WTC11 (cell line): Measurements from ENCODE around the gene MAP4K4. TPM values are rescaled to one million over a fixed set of nuclear protein-coding genes. Genes with fewer than 3 reads are reported as not detected.

Source experiments
- ATAC-seq: fragments of 200-7000 bp; cut with Tn5 transposase; 2 replicates; pipeline ENCODE4 v1.10.0; 2021; ENCODE audit warnings: mild to moderate bottlenecking, moderate library complexity
- CTCF ChIA-PET: fragments of 300-600 bp; sonication (Branson Sonifier 250); formaldehyde crosslinking; loops from one replicate; lab custom pipeline; 2021; ENCODE audit warnings: antibody characterized with exemption; lab: Charles Lee
- POLR2A ChIA-PET: fragments of 350-600 bp; sonication (Branson Sonifier 250); formaldehyde crosslinking; loops from one replicate; lab custom pipeline; 2021; ENCODE audit warnings: antibody characterized with exemption; lab: Charles Lee
- DNase-seq: peaks from one replicate; pipeline ENCODE4 v3.0.0; 2021; ENCODE audit warnings: low spot score
- H3K27ac Mint-ChIP-seq: 2 replicates; pipeline ENCODE4 v1.8.0; 2021; ENCODE audit warnings: mixed read lengths
- H3K27me3 Mint-ChIP-seq: 2 replicates; pipeline ENCODE4 v1.8.0; 2021; ENCODE audit warnings: low read depth, mild to moderate bottlenecking, moderate library complexity, mixed read lengths
- H3K36me3 Mint-ChIP-seq: 2 replicates; pipeline ENCODE4 v1.8.0; 2021; ENCODE audit warnings: mixed read lengths
- H3K4me1 Mint-ChIP-seq: 2 replicates; pipeline ENCODE4 v1.8.0; 2022; ENCODE audit warnings: mixed read lengths
- H3K4me3 Mint-ChIP-seq: 2 replicates; pipeline ENCODE4 v1.8.0; 2021; ENCODE audit warnings: mild to moderate bottlenecking, moderate library complexity, mixed read lengths
- H3K9me3 Mint-ChIP-seq: 2 replicates; pipeline ENCODE4 v1.8.0; 2021; ENCODE audit warnings: mixed read lengths
- MYBL2 ChIP-seq: sonication (generic); formaldehyde crosslinking; IDR thresholded peaks from 2 replicates; pipeline ENCODE4 v1.8.1; 2023; ENCODE audit warnings: mild to moderate bottlenecking, moderate library complexity, missing genetic modification reagents
- OVOL2 ChIP-seq: fragments of 250-450 bp; sonication (Bioruptor Pico); IDR thresholded peaks from 2 replicates; pipeline ENCODE4 v1.9.0; 2021; ENCODE audit warnings: mild to moderate bottlenecking, borderline replicate concordance
- PRRX2 ChIP-seq: fragments of 250-450 bp; sonication (Bioruptor Pico); IDR thresholded peaks from 2 replicates; pipeline ENCODE4 v1.8.0; 2021; ENCODE audit warnings: mild to moderate bottlenecking
- ZNF396 ChIP-seq: fragments of 250-450 bp; sonication (Bioruptor Pico); IDR thresholded peaks from 2 replicates; pipeline ENCODE4 v1.8.0; 2021; ENCODE audit warnings: mild to moderate bottlenecking, moderate library complexity, borderline replicate concordance
- ZNF671 ChIP-seq: fragments of 250-450 bp; sonication (Bioruptor Pico); IDR thresholded peaks from 2 replicates; pipeline ENCODE4 v1.8.0; 2021; ENCODE audit warnings: mild to moderate bottlenecking
- total RNA-seq: library from RNA; stranded (reverse); gene quantifications from 3 replicates; pipeline ENCODE4 v1.2.3, GENCODE V29; 2021
- TF ChIP-seq, protein P1 (sequence below): sonication (generic); formaldehyde crosslinking; IDR thresholded peaks from 2 replicates; pipeline ENCODE4 v1.8.0; 2022; ENCODE audit warnings: mild to moderate bottlenecking, missing genetic modification reagents
- TF ChIP-seq, protein P2 (sequence below): fragments of 250-450 bp; sonication (Bioruptor Pico); IDR thresholded peaks from 2 replicates; pipeline ENCODE4 v1.9.0; 2021; ENCODE audit warnings: mild to moderate bottlenecking
- TF ChIP-seq, protein P3 (sequence below): sonication (generic); formaldehyde crosslinking; IDR thresholded peaks from 2 replicates; pipeline ENCODE4 v1.8.0; 2022; ENCODE audit warnings: missing genetic modification reagents
- TF ChIP-seq, protein P4 (sequence below): sonication (generic); formaldehyde crosslinking; conservative IDR thresholded peaks from 2 replicates; pipeline ENCODE4 v1.8.1; 2022; ENCODE audit warnings: mild to moderate bottlenecking, missing genetic modification reagents
- TF ChIP-seq, protein P5 (sequence below): fragments of 250-450 bp; sonication (Bioruptor Pico); IDR thresholded peaks from 2 replicates; pipeline ENCODE4 v2.1.2; 2022; ENCODE audit warnings: mild to moderate bottlenecking, moderate library complexity
- TF ChIP-seq, protein P6 (sequence below): sonication (generic); formaldehyde crosslinking; IDR thresholded peaks from 2 replicates; pipeline ENCODE4 v1.8.1; 2022; ENCODE audit warnings: mild to moderate bottlenecking, moderate library complexity, missing genetic modification reagents
- TF ChIP-seq, protein P7 (sequence below): sonication (generic); formaldehyde crosslinking; IDR thresholded peaks from 2 replicates; pipeline ENCODE4 v1.8.1; 2023; ENCODE audit warnings: mild to moderate bottlenecking, missing genetic modification reagents, moderate library complexity
- TF ChIP-seq, protein P8 (sequence below): sonication (generic); formaldehyde crosslinking; IDR thresholded peaks from 2 replicates; pipeline ENCODE4 v1.8.1; 2023; ENCODE audit warnings: mild to moderate bottlenecking, missing genetic modification reagents, borderline replicate concordance
- TF ChIP-seq, protein P9 (sequence below): sonication (generic); formaldehyde crosslinking; IDR thresholded peaks from 2 replicates; pipeline ENCODE4 v1.8.1; 2022; ENCODE audit warnings: missing genetic modification reagents, borderline replicate concordance
- TF ChIP-seq, protein P10 (sequence below): fragments of 200-600 bp; IDR thresholded peaks from 2 replicates; pipeline ENCODE4 v1.8.0; 2022; ENCODE audit warnings: antibody characterized with exemption

The MAP4K4 gene
- total RNA-seq, 1 experiment from 2014 or later, result 112 TPM

DNA sequence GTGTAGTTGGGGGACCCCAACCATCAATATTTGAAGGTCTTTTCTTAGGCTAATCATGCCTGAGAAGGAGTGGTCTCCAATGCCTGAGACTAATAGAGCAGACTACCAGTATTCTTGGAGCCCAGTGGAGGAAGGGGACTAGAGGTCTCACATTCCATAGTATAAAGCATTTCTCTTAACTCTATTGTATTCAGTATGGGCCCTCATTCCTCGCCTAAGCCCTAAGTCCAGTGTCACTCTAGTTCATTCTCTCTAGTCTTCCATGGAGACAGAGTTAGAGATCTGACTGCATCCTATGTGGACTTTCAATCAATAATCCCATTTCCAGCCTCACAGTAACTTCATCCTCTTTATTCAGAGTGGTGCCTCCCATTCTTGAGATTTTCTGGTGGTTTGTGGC lies 29.7 kb upstream of the MAP4K4 start (continued):
- TF ChIP-seq, protein P1, sequence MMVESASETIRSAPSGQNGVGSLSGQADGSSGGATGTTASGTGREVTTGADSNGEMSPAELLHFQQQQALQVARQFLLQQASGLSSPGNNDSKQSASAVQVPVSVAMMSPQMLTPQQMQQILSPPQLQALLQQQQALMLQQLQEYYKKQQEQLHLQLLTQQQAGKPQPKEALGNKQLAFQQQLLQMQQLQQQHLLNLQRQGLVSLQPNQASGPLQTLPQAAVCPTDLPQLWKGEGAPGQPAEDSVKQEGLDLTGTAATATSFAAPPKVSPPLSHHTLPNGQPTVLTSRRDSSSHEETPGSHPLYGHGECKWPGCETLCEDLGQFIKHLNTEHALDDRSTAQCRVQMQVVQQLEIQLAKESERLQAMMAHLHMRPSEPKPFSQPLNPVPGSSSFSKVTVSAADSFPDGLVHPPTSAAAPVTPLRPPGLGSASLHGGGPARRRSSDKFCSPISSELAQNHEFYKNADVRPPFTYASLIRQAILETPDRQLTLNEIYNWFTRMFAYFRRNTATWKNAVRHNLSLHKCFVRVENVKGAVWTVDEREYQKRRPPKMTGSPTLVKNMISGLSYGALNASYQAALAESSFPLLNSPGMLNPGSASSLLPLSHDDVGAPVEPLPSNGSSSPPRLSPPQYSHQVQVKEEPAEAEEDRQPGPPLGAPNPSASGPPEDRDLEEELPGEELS (CRISPR knock-in tag), result no peak

DNA sequence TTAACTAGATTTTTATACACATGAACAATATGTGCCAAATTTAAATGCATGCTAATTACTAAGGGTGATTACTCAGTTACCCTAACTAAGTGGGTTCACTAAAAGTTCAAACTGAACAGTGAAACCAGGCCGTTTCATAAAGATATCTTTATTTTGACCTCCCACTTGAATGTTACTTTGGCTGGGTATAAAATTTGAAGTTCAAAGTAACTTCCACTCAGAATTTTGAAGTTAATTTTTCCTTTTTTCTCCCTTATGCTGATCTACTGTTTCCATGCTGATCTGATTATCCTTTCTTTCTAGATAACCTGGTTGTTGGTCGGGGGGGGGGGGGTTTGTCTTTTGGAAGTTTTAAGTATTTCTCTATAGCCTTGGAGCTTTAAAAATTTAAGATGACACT lies 25.5 kb upstream of the MAP4K4 start:
- no peak for DNase-seq
- no peak overlapping the region for H3K27ac Mint-ChIP-seq
- no peaks in the 10 kb centered on the region for H3K27me3 Mint-ChIP-seq
- TF ChIP-seq, protein P2, sequence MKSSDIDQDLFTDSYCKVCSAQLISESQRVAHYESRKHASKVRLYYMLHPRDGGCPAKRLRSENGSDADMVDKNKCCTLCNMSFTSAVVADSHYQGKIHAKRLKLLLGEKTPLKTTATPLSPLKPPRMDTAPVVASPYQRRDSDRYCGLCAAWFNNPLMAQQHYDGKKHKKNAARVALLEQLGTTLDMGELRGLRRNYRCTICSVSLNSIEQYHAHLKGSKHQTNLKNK, result no peak
- TF ChIP-seq, protein P3, sequence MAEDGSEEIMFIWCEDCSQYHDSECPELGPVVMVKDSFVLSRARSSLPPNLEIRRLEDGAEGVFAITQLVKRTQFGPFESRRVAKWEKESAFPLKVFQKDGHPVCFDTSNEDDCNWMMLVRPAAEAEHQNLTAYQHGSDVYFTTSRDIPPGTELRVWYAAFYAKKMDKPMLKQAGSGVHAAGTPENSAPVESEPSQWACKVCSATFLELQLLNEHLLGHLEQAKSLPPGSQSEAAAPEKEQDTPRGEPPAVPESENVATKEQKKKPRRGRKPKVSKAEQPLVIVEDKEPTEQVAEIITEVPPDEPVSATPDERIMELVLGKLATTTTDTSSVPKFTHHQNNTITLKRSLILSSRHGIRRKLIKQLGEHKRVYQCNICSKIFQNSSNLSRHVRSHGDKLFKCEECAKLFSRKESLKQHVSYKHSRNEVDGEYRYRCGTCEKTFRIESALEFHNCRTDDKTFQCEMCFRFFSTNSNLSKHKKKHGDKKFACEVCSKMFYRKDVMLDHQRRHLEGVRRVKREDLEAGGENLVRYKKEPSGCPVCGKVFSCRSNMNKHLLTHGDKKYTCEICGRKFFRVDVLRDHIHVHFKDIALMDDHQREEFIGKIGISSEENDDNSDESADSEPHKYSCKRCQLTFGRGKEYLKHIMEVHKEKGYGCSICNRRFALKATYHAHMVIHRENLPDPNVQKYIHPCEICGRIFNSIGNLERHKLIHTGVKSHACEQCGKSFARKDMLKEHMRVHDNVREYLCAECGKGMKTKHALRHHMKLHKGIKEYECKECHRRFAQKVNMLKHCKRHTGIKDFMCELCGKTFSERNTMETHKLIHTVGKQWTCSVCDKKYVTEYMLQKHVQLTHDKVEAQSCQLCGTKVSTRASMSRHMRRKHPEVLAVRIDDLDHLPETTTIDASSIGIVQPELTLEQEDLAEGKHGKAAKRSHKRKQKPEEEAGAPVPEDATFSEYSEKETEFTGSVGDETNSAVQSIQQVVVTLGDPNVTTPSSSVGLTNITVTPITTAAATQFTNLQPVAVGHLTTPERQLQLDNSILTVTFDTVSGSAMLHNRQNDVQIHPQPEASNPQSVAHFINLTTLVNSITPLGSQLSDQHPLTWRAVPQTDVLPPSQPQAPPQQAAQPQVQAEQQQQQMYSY (CRISPR knock-in tag), result no peak
- TF ChIP-seq ZNF396 (CRISPR knock-in tag) (no peak), MYBL2 (no peak), OVOL2 (CRISPR knock-in tag) (no peak), ZNF671 (CRISPR knock-in tag) (no peak)
- TF ChIP-seq, protein P4, sequence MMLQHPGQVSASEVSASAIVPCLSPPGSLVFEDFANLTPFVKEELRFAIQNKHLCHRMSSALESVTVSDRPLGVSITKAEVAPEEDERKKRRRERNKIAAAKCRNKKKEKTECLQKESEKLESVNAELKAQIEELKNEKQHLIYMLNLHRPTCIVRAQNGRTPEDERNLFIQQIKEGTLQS (CRISPR knock-in tag), result no peak
- H3K4me3 Mint-ChIP-seq, result no peak overlapping the region
- peaks cover 14% of the 10 kb centered on the region for H3K36me3 Mint-ChIP-seq
- ATAC-seq, result no peak
- peaks cover 16% of the 10 kb centered on the region for H3K9me3 Mint-ChIP-seq
- CTCF ChIA-PET, result no interaction called here
- no peaks in the 10 kb centered on the region for H3K4me1 Mint-ChIP-seq
- POLR2A ChIA-PET, result no interaction called here

DNA sequence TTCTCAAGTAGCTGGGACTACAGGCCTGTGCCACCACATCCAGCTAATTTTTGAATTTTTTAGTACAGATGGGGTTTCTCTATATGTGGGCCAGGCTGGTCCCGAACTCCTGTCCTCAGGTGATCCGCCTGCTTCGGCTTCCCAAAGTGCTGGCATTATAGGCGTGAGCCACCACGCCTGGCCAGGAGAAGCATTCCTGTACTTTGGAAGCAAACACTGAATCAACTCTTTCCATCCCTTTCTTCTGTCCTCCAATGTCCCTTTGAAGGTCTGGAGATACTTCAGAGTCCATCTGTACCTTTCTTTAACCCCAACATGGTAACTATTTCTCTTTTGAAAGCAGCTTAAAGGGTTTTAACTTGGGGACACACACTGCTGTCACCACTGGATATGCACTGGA lies 23.6 kb upstream of the MAP4K4 start:
- DNase-seq, result no peak
- Mint-ChIP-seq H3K36me3 (peaks cover 14% of the 10 kb centered on the region), H3K4me1 (no peaks in the 10 kb centered on the region), H3K9me3 (peaks cover 23% of the 10 kb centered on the region), H3K4me3 (no peak overlapping the region), H3K27ac (no peak overlapping the region), H3K27me3 (no peaks in the 10 kb centered on the region)
- CTCF ChIA-PET, result interaction anchor here (1.2 kb wide), 1 partner anchor 335 kb away, joined by 3 read pairs; no protein-coding TSS in a partner anchor
- POLR2A ChIA-PET, result no interaction called here
- ATAC-seq, result no peak
- TF ChIP-seq, protein P5, sequence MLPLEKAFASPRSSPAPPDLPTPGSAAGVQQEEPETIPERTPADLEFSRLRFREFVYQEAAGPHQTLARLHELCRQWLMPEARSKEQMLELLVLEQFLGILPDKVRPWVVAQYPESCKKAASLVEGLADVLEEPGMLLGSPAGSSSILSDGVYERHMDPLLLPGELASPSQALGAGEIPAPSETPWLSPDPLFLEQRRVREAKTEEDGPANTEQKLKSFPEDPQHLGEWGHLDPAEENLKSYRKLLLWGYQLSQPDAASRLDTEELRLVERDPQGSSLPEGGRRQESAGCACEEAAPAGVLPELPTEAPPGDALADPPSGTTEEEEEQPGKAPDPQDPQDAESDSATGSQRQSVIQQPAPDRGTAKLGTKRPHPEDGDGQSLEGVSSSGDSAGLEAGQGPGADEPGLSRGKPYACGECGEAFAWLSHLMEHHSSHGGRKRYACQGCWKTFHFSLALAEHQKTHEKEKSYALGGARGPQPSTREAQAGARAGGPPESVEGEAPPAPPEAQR (CRISPR knock-in tag), result no peak
- TF ChIP-seq, protein P6, sequence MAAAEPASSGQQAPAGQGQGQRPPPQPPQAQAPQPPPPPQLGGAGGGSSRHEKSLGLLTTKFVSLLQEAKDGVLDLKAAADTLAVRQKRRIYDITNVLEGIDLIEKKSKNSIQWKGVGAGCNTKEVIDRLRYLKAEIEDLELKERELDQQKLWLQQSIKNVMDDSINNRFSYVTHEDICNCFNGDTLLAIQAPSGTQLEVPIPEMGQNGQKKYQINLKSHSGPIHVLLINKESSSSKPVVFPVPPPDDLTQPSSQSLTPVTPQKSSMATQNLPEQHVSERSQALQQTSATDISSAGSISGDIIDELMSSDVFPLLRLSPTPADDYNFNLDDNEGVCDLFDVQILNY (CRISPR knock-in tag), result no peak
- TF ChIP-seq, protein P7, sequence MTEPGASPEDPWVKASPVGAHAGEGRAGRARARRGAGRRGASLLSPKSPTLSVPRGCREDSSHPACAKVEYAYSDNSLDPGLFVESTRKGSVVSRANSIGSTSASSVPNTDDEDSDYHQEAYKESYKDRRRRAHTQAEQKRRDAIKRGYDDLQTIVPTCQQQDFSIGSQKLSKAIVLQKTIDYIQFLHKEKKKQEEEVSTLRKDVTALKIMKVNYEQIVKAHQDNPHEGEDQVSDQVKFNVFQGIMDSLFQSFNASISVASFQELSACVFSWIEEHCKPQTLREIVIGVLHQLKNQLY, result no peak
- no peak for TF ChIP-seq PRRX2 (CRISPR knock-in tag)
- TF ChIP-seq, protein P8, sequence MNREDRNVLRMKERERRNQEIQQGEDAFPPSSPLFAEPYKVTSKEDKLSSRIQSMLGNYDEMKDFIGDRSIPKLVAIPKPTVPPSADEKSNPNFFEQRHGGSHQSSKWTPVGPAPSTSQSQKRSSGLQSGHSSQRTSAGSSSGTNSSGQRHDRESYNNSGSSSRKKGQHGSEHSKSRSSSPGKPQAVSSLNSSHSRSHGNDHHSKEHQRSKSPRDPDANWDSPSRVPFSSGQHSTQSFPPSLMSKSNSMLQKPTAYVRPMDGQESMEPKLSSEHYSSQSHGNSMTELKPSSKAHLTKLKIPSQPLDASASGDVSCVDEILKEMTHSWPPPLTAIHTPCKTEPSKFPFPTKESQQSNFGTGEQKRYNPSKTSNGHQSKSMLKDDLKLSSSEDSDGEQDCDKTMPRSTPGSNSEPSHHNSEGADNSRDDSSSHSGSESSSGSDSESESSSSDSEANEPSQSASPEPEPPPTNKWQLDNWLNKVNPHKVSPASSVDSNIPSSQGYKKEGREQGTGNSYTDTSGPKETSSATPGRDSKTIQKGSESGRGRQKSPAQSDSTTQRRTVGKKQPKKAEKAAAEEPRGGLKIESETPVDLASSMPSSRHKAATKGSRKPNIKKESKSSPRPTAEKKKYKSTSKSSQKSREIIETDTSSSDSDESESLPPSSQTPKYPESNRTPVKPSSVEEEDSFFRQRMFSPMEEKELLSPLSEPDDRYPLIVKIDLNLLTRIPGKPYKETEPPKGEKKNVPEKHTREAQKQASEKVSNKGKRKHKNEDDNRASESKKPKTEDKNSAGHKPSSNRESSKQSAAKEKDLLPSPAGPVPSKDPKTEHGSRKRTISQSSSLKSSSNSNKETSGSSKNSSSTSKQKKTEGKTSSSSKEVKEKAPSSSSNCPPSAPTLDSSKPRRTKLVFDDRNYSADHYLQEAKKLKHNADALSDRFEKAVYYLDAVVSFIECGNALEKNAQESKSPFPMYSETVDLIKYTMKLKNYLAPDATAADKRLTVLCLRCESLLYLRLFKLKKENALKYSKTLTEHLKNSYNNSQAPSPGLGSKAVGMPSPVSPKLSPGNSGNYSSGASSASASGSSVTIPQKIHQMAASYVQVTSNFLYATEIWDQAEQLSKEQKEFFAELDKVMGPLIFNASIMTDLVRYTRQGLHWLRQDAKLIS (CRISPR knock-in tag), result no peak
- TF ChIP-seq, protein P9, sequence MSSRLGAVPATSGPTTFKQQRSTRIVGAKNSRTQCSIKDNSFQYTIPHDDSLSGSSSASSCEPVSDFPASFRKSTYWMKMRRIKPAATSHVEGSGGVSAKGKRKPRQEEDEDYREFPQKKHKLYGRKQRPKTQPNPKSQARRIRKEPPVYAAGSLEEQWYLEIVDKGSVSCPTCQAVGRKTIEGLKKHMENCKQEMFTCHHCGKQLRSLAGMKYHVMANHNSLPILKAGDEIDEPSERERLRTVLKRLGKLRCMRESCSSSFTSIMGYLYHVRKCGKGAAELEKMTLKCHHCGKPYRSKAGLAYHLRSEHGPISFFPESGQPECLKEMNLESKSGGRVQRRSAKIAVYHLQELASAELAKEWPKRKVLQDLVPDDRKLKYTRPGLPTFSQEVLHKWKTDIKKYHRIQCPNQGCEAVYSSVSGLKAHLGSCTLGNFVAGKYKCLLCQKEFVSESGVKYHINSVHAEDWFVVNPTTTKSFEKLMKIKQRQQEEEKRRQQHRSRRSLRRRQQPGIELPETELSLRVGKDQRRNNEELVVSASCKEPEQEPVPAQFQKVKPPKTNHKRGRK (CRISPR knock-in tag), result no peak
- TF ChIP-seq, protein P10, sequence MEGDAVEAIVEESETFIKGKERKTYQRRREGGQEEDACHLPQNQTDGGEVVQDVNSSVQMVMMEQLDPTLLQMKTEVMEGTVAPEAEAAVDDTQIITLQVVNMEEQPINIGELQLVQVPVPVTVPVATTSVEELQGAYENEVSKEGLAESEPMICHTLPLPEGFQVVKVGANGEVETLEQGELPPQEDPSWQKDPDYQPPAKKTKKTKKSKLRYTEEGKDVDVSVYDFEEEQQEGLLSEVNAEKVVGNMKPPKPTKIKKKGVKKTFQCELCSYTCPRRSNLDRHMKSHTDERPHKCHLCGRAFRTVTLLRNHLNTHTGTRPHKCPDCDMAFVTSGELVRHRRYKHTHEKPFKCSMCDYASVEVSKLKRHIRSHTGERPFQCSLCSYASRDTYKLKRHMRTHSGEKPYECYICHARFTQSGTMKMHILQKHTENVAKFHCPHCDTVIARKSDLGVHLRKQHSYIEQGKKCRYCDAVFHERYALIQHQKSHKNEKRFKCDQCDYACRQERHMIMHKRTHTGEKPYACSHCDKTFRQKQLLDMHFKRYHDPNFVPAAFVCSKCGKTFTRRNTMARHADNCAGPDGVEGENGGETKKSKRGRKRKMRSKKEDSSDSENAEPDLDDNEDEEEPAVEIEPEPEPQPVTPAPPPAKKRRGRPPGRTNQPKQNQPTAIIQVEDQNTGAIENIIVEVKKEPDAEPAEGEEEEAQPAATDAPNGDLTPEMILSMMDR, result no peak
